IMR-90 (cell line): ENCODE measurements around the gene C5. TPM values are rescaled to one million over a fixed set of nuclear protein-coding genes. Genes with fewer than 3 reads are reported as not detected.

Source experiments
- ATAC-seq: fragments of 200-7000 bp; cut with Tn5 transposase; 2 replicates; pipeline ENCODE4 v1.9.1; 2020; ENCODE audit warnings: low read depth, mild to moderate bottlenecking, moderate library complexity
- BruUV-seq: library from RNA; stranded (reverse); fragments of 400-500 nt; replicated peaks from 2 replicates; lab custom pipeline; 2021; lab: Mats Ljungman, UMichigan
- CTCF ChIA-PET: fragments of 300-600 bp; formaldehyde crosslinking; extraction: SDS; loops from one replicate; lab custom pipeline; 2021; ENCODE audit warnings: antibody characterized with exemption; lab: Yijun Ruan, JAX
- POLR2A ChIA-PET: fragments of 300-600 bp; sonication (Branson Sonifier 250); formaldehyde crosslinking; loops from one replicate; lab custom pipeline; 2022; ENCODE audit warnings: antibody characterized with exemption; ENCODE audit not compliant: unreplicated experiment; lab: Charles Lee
- DNase-seq: peaks from one replicate; pipeline ENCODE4 v3.0.0; 2013
- H2AFZ ChIP-seq: replicated peaks from 2 replicates; pipeline ENCODE3; 2013; ENCODE audit warnings: low read length, mild to moderate bottlenecking; ENCODE audit not compliant: poor library complexity
- H2AK5ac ChIP-seq: 2 replicates; pipeline ENCODE4 v1.6.1; 2013; ENCODE audit warnings: low read depth, low read length, inconsistent platforms
- H2AK9ac ChIP-seq: replicated peaks from 2 replicates; pipeline ENCODE3; 2013; ENCODE audit warnings: mild to moderate bottlenecking, low read depth, low read length, moderate library complexity; ENCODE audit not compliant: poor library complexity
- H2BK120ac ChIP-seq: 2 replicates; pipeline ENCODE4 v1.6.1; 2013; ENCODE audit warnings: low read depth, low read length, inconsistent platforms
- H2BK15ac ChIP-seq: 3 replicates; pipeline ENCODE4 v1.6.1; 2013; ENCODE audit warnings: low read depth, low read length, inconsistent platforms
- H2BK20ac ChIP-seq: 2 replicates; pipeline ENCODE4 v1.6.1; 2013; ENCODE audit warnings: low read depth, mild to moderate bottlenecking, inconsistent platforms, low read length, moderate library complexity
- H2BK5ac ChIP-seq: 2 replicates; pipeline ENCODE4 v1.6.1; 2013; ENCODE audit warnings: mild to moderate bottlenecking, low read depth, low read length, inconsistent platforms; ENCODE audit not compliant: poor library complexity, severe bottlenecking
- H3K14ac ChIP-seq: replicated peaks from 2 replicates; pipeline ENCODE4 v1.6.1; 2013; ENCODE audit warnings: low read depth, low read length, inconsistent platforms
- H3K18ac ChIP-seq: 2 replicates; pipeline ENCODE4 v1.6.1; 2013; ENCODE audit warnings: low read depth, low read length, control low read depth
- H3K23ac ChIP-seq: 2 replicates; pipeline ENCODE4 v1.6.1; 2013; ENCODE audit warnings: low read depth, low read length, inconsistent platforms
- H3K27ac ChIP-seq: 2 replicates; pipeline ENCODE4 v1.5.1; 2013; ENCODE audit warnings: mild to moderate bottlenecking, control low read depth, low read length; ENCODE audit not compliant: insufficient read depth
- H3K27me3 ChIP-seq: 2 replicates; pipeline ENCODE4 v1.6.1; 2013; ENCODE audit warnings: low read length; ENCODE audit not compliant: control insufficient read depth, insufficient read depth
- H3K36me3 ChIP-seq: 2 replicates; pipeline ENCODE4 v1.6.1; 2013; ENCODE audit warnings: low read length, mixed read lengths; ENCODE audit not compliant: control insufficient read depth, insufficient read depth
- H3K4ac ChIP-seq: 2 replicates; pipeline ENCODE4 v1.6.1; 2013; ENCODE audit warnings: low read depth, low read length, inconsistent platforms
- H3K4me1 ChIP-seq: 2 replicates; pipeline ENCODE4 v1.6.1; 2013; ENCODE audit warnings: low read length, mixed read lengths; ENCODE audit not compliant: control insufficient read depth, insufficient read depth
- H3K4me2 ChIP-seq: 2 replicates; pipeline ENCODE4 v1.6.1; 2013; ENCODE audit warnings: low read depth, mild to moderate bottlenecking, control low read depth, low read length, moderate library complexity
- H3K4me3 ChIP-seq: 2 replicates; pipeline ENCODE4 v1.5.1; 2013; ENCODE audit warnings: low read depth, mild to moderate bottlenecking, control low read depth, low read length, moderate library complexity; ENCODE audit not compliant: insufficient read depth
- H3K56ac ChIP-seq: 2 replicates; pipeline ENCODE4 v1.6.1; 2013; ENCODE audit warnings: low read length, inconsistent platforms; ENCODE audit not compliant: insufficient read depth; ENCODE audit errors: extremely low read depth
- H3K79me1 ChIP-seq, 2 experiments: 2 replicates each; pipeline ENCODE4 v1.6.1; 2013; ENCODE audit warnings: low read length in 2 of 2, inconsistent platforms in 1 of 2, low read depth in 1 of 2
- H3K9ac ChIP-seq: 2 replicates; pipeline ENCODE4 v1.6.1; 2013; ENCODE audit warnings: low read depth, low read length, control low read depth
- H3K9me1 ChIP-seq: 2 replicates; pipeline ENCODE4 v1.6.1; 2013; ENCODE audit warnings: low read length, inconsistent platforms; ENCODE audit not compliant: insufficient read depth
- H3K9me3 ChIP-seq: 2 replicates; pipeline ENCODE4 v1.6.1; 2013; ENCODE audit warnings: low read length; ENCODE audit not compliant: control insufficient read depth, insufficient read depth
- H4K20me1 ChIP-seq: 2 replicates; pipeline ENCODE4 v1.6.1; 2013; ENCODE audit warnings: low read length, inconsistent platforms; ENCODE audit not compliant: insufficient read depth
- H4K5ac ChIP-seq: 2 replicates; pipeline ENCODE4 v1.6.1; 2013; ENCODE audit warnings: mild to moderate bottlenecking, low read depth, low read length, control low read depth
- H4K8ac ChIP-seq, 2 experiments: 2 replicates each; pipeline ENCODE4 v1.6.1; 2013; ENCODE audit warnings: low read depth in 2 of 2, low read length in 2 of 2, control low read depth in 1 of 2, inconsistent platforms in 1 of 2
- H4K91ac ChIP-seq: 2 replicates; pipeline ENCODE4 v1.6.1; 2013; ENCODE audit warnings: low read depth, low read length, inconsistent platforms; ENCODE audit not compliant: insufficient read depth
- BHLHE40 ChIP-seq: fragments of 150-350 bp; IDR thresholded peaks from 2 replicates; pipeline ENCODE4 v1.6.1; 2016; ENCODE audit warnings: mild to moderate bottlenecking, low read depth, low read length
- CEBPB ChIP-seq: IDR thresholded peaks from 2 replicates; pipeline ENCODE4 v1.6.1; 2012; ENCODE audit warnings: low read depth, low read length, improper control_type of control experiment
- CHD1 ChIP-seq: IDR thresholded peaks from 2 replicates; pipeline ENCODE4 v1.6.1; 2012; ENCODE audit warnings: low read depth, low read length, improper control_type of control experiment
- CTCF ChIP-seq: conservative IDR thresholded peaks from 2 replicates; pipeline ENCODE4 v1.5.1; 2012; ENCODE audit warnings: mild to moderate bottlenecking, low read depth, low read length, improper control_type of control experiment
- ELK1 ChIP-seq: fragments of 150-350 bp; IDR thresholded peaks from 2 replicates; pipeline ENCODE4 v1.6.1; 2016; ENCODE audit warnings: low read depth, mild to moderate bottlenecking, low read length, moderate library complexity, borderline replicate concordance
- FOS ChIP-seq: fragments of 150-350 bp; IDR thresholded peaks from 2 replicates; pipeline ENCODE4 v1.6.1; 2016; ENCODE audit warnings: low read depth, low read length
- MAFK ChIP-seq: IDR thresholded peaks from 2 replicates; pipeline ENCODE4 v1.6.1; 2012; ENCODE audit warnings: low read depth, low read length, improper control_type of control experiment
- MAZ ChIP-seq: IDR thresholded peaks from 2 replicates; pipeline ENCODE4 v1.6.1; 2012; ENCODE audit warnings: low read depth, mild to moderate bottlenecking, low read length, improper control_type of control experiment, moderate library complexity, borderline replicate concordance
- MXI1 ChIP-seq: IDR thresholded peaks from 2 replicates; pipeline ENCODE4 v1.6.1; 2012; ENCODE audit warnings: low read depth, mild to moderate bottlenecking, low read length, moderate library complexity, borderline replicate concordance
- NFE2L2 ChIP-seq: fragments of 150-350 bp; IDR thresholded peaks from 2 replicates; pipeline ENCODE4 v1.6.1; 2016; ENCODE audit warnings: low read depth, mild to moderate bottlenecking, low read length
- POLR2A ChIP-seq: IDR thresholded peaks from 2 replicates; pipeline ENCODE4 v1.6.1; 2012; ENCODE audit warnings: mild to moderate bottlenecking, low read depth, low read length
- RAD21 ChIP-seq: IDR thresholded peaks from 2 replicates; pipeline ENCODE4 v1.6.1; 2012; ENCODE audit warnings: low read length, improper control_type of control experiment
- RCOR1 ChIP-seq: IDR thresholded peaks from 2 replicates; pipeline ENCODE4 v1.6.1; 2012; ENCODE audit warnings: mild to moderate bottlenecking, low read length, improper control_type of control experiment; ENCODE audit not compliant: insufficient replicate concordance
- RFX5 ChIP-seq: IDR thresholded peaks from 2 replicates; pipeline ENCODE4 v1.8.0; 2012; ENCODE audit warnings: low read depth, mild to moderate bottlenecking, low read length, moderate library complexity
- SMC3 ChIP-seq: fragments of 150-350 bp; IDR thresholded peaks from 2 replicates; pipeline ENCODE4 v1.6.1; 2016; ENCODE audit warnings: low read depth, mild to moderate bottlenecking, antibody characterized with exemption, low read length, moderate library complexity
- USF2 ChIP-seq: fragments of 150-350 bp; IDR thresholded peaks from 2 replicates; pipeline ENCODE4 v1.6.1; 2017; ENCODE audit warnings: mild to moderate bottlenecking, antibody characterized with exemption, low read length, low read depth
- WGBS, 2 experiments: methylation state at CpG; one replicate each; pipeline versions ENCODE4 v1.1.5 to v1.1.7; 2013; ENCODE audit warnings: missing lambda C conversion rate in 2 of 2; ENCODE audit not compliant: insufficient read length in 1 of 2; ENCODE audit errors: extremely low coverage in 2 of 2; 5-methylcytosine and 5-hydroxymethylcytosine counted together
- dilution Hi-C: fragments of 300-500 bp; cut with HindIII; formaldehyde crosslinking; loops from one replicate; pipeline ENCODE4 v1.14.3; 2018; ENCODE audit warnings: low sequenced_read_pairs; ENCODE audit not compliant: unreplicated experiment
- in situ Hi-C: fragments of 300-500 bp; cut with MboI; formaldehyde crosslinking; loops from 3 replicates; pipeline ENCODE4 v1.14.3; 2019; ENCODE audit warnings: low sequenced_read_pairs, inconsistent platforms, mixed read lengths
- intact Hi-C: fragments of 100-400 bp; cut with micrococcal nuclease; formaldehyde crosslinking; loops from 2 replicates; pipeline ENCODE4 v1.10.0; 2022
- polyA plus RNA-seq, 3 experiments: library from polyadenylated mRNA; depleted of rRNA; stranded (reverse); fragments of >200 nt; gene quantifications; 2 replicates each; pipeline ENCODE4 v1.2.3, GENCODE V29; 2012; ENCODE audit warnings: low replicate concordance in 1 of 3
- total RNA-seq: library from RNA; depleted of rRNA; stranded (reverse); fragments of >200 nt; gene quantifications from 2 replicates; pipeline ENCODE4 v1.2.3, GENCODE V29; 2012

The C5 gene
- total and polyA plus RNA-seq, 2 of the 4 experiments (the other 2 are of a cell fraction) = 1.5 to 2.3 TPM

DNA sequence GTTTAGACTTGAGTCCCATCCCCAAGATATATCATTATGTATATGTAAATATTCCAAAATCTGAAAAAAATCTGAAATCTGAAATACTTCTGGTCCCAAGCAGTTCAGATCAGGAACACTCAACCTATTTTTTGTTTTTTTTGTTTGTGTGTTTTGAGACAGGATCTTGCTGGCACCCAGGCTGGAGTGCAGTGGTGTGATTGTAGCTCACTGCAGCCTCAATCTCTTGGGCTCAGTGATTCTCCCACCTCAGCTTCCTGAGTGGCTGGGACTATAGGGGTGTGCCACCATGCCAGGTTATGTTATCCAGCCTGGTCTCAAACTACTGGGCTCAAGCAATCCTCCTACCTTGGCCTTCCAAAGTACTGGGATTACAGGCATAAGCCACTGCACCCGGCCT lies 72.8 kb downstream of the C5 start:
- Histone ChIP-seq H3K36me3 (no peaks in the 10 kb centered on the region), H3K4me3 (no peak overlapping the region), H3K14ac (no peak overlapping the region), H3K23ac (no peak overlapping the region), H4K8ac (no peak overlapping the region), H3K9me3 (no peaks in the 10 kb centered on the region), H3K27me3 (no peaks in the 10 kb centered on the region), H3K4me2 (no peak overlapping the region), H3K9ac (no peak overlapping the region), H2AFZ (no peak overlapping the region), H3K4ac (no peak overlapping the region), H4K5ac (no peak overlapping the region), H4K20me1 (no peaks in the 10 kb centered on the region), H3K79me1 (no peaks in the 10 kb centered on the region), H2AK5ac (no peak overlapping the region), H2BK15ac (no peak overlapping the region), H2BK120ac (no peak overlapping the region), H3K18ac (no peak overlapping the region), H2BK5ac (no peak overlapping the region), H3K4me1 (peaks cover 5% of the 10 kb centered on the region), H2AK9ac (no peak overlapping the region), H3K27ac (no peak overlapping the region), H3K9me1 (no peaks in the 10 kb centered on the region), H3K56ac (no peak overlapping the region), H2BK20ac (no peak overlapping the region), H4K91ac (no peak overlapping the region; the same call in 1 of the 2 replicates)
- BruUV-seq = no TSS peak
- POLR2A ChIA-PET = no interaction called here
- DNase-seq = no peak
- TF ChIP-seq CEBPB = no peak
- TF ChIP-seq MAZ = no peak
- TF ChIP-seq CHD1 = no peak
- TF ChIP-seq RAD21 = no peak
- TF ChIP-seq FOS = no peak
- TF ChIP-seq MAFK = no peak
- TF ChIP-seq RCOR1 = no peak
- TF ChIP-seq NFE2L2 = no peak
- no peak for TF ChIP-seq CTCF
- no peak for TF ChIP-seq RFX5
- no peak for TF ChIP-seq USF2
- TF ChIP-seq POLR2A = no peak
- no peak for TF ChIP-seq ELK1
- no peak for TF ChIP-seq MXI1
- no peak for TF ChIP-seq BHLHE40
- TF ChIP-seq SMC3 = no peak
- ATAC-seq = no peak
- CTCF ChIA-PET = interaction anchor here (0.9 kb wide), 1 partner anchor 8 kb away, joined by 3 read pairs; no protein-coding TSS in a partner anchor
- intact Hi-C loops (no loop called here), dilution Hi-C loops (no loop called here), in situ Hi-C loops (loop anchor here (25.0 kb wide), 1 partner anchor 410 kb away; no protein-coding TSS in a partner anchor)
- no CpG with 5 or more reads among the region's 1 CpG for WGBS, 2 experiments
